ENCODE data around the gene RNFT1.
"Not testable (repeated sequence)": the region's sequence is repeated elsewhere in the genome, so short reads cannot be mapped to it uniquely, and the experiment has no call there.

The RNFT1 gene

DNA sequence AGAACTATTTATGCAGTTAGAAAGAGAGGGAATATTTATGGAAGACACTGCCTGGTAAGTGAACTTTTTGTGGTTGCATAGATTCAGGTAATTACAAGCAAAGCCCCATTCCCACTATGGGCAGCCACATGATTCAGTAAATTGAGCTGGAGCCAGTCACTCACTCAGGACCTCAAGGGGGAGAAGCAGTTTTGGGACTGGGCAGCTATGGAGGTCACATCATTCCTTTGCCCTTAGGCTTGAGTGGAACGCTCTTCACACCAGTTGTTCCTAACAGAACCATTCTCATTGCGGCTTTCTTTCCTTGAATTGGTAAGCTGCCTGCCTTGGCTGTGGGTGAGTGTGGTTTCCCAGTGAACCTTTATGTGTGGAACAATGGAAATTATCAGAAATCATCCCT, 34.4 kb downstream of the RNFT1 start:
- DNase-seq = not testable (repeated sequence)

- not testable (repeated sequence) for DNase-seq
Measured at GRCh38 chr17:59920637-59921036, 43.9 kb downstream of the RNFT1 start.

GRCh38 chr17:59916446-59916845, 48.1 kb downstream of the RNFT1 start:
- DNase-seq = no peak

DNA sequence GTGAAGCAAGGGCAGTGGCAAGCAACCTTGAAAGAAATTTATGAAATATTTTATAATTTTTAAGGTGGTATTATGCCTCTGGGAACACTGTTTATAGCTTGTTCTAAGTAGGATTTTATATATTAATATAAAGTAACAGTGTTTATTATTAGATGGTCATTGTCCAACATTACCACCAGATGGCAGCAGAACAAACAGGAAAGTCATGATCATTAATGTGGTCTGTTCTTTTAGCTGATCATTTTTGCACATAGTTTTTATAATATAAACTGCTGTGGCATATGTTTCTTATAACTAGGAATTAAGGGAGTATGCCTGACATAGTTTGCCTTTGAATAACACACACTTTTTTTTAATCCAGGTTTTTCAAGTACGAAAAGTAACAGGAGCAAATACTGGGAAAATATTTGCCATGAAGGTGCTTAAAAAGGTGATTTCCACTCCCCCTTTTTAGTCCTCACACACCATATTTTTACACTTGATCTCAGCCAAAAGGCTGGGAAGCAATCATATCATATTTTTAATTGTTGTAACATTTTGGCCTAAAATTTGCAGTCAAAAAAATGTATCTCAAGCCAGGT, 50.2 kb downstream of the RNFT1 start:
- DNase-seq = peak in 2 of 56 donors; percentile 21 to 42

DNA sequence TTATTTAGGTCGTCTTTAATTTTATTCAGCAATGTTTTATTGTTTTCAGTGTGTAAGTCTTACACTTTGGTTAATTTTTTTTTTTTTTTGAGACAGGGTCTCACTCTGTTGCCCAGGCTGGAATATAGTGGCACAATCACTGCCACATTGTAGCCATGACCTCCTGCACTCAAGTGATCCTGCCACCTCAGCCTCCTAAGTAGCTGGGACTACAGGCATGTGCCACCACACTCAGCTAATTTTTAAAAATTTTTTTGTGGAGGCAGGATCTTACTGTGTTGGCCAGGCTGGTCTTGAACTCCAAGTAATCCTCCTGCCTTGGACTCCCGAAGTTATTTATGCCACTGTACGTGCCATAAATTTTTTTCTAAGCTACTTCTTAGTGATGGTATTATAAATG, 57.1 kb downstream of the RNFT1 start:
- DNase-seq = no peak

DNA sequence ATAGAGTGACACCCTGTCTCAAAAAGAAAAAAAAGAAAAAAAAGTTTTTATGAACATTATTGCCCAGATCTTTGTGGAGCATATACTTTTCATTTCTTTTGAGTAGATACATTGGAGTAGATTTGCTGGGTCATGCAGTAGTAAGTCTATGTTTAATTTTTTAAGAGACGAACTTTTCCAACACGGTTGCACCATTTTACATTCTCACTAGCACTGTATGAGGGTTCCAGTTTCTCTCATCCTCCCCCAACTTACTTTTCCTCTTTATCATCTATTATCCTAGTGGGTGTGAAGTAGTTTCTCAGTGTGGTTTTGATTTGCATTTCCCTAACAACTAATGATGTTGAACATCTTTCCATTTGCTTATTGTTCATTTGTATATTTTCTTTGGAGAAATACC, 61.1 kb downstream of the RNFT1 start:
- DNase-seq = no peak

All from amygdala (tissue), 56 donors.